ENCODE measurements around the gene ERCC6. TPM values are rescaled to one million over a fixed set of nuclear protein-coding genes. Genes with fewer than 3 reads are reported as not detected.

ERCC6 gene
- total and polyA plus RNA-seq, 2 donors (not counting 1 experiment from before 2014, with no cell fraction given): 8.1 to 59.8 TPM

DNA sequence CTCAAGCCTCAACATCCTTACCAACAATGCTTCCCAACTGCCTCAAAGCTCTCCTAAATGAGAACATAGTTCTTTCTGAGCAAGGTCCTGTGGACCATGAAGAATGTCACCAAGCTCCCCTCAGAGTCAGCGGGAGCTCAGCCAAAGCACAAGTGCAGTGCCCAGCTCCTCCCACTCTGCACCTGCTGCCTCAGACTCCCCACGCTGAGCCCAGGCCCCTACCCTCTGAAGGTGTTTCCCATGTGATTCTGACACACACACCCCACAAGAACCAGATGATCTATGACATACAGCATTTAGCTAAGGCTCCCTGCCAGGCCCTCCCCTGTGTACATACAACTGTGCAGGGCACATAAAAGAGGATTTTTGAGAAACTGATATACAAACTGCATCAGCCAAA lies 19.2 kb downstream of the ERCC6 start:
- no peak for TF ChIP-seq EZH2 (IDR thresholded peaks at IDR 0.05; ENCODE audit: borderline replicate concordance, insufficient read depth, low read depth, low read length, poor library complexity, severe bottlenecking)
- TF ChIP-seq, protein P1, sequence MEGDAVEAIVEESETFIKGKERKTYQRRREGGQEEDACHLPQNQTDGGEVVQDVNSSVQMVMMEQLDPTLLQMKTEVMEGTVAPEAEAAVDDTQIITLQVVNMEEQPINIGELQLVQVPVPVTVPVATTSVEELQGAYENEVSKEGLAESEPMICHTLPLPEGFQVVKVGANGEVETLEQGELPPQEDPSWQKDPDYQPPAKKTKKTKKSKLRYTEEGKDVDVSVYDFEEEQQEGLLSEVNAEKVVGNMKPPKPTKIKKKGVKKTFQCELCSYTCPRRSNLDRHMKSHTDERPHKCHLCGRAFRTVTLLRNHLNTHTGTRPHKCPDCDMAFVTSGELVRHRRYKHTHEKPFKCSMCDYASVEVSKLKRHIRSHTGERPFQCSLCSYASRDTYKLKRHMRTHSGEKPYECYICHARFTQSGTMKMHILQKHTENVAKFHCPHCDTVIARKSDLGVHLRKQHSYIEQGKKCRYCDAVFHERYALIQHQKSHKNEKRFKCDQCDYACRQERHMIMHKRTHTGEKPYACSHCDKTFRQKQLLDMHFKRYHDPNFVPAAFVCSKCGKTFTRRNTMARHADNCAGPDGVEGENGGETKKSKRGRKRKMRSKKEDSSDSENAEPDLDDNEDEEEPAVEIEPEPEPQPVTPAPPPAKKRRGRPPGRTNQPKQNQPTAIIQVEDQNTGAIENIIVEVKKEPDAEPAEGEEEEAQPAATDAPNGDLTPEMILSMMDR (IDR thresholded peaks at IDR 0.05): no peak
- Mint-ChIP-seq H3K9me3 (ENCODE audit: insufficient read depth) (no peaks in the 10 kb centered on the region), H3K4me3 (no peak overlapping the region), H3K27ac (peak overlapping the region; percentile 32), H3K27me3 (no peaks in the 10 kb centered on the region), H3K4me1 (peaks cover 8% of the 10 kb centered on the region)
- Histone ChIP-seq H3K4me1 (ENCODE audit: control insufficient read depth in 2 of 2, insufficient read depth in 2 of 2, low read length in 2 of 2) (no peaks in the 10 kb centered on the region), H3K4me2 (replicated peaks; ENCODE audit: low read depth, low read length, poor library complexity, severe bottlenecking) (no peak overlapping the region), H3K27me3 (replicated peaks in 1 of 4; ENCODE audit: control extremely low read depth in 1 of 4, control insufficient read depth in 3 of 4, insufficient read depth in 4 of 4, low read length in 3 of 4) (no peaks in the 10 kb centered on the region), H3K36me3 (replicated peaks in 1 of 2; ENCODE audit: control extremely low read depth in 1 of 2, control insufficient read depth in 1 of 2, extremely low read depth in 1 of 2, insufficient read depth in 2 of 2, low read length in 1 of 2) (peaks cover 0 to 39% of the 10 kb centered on the region in 2 experiments), H2AFZ (ENCODE audit: insufficient read depth, low read depth, low read length, poor library complexity, severe bottlenecking) (no peak overlapping the region), H3K4me3 (ENCODE audit: control extremely low read depth in 1 of 5, extremely low read depth in 1 of 5, insufficient read depth in 1 of 5, low read depth in 2 of 5, low read length in 4 of 5) (no peak overlapping the region), H3K9ac (ENCODE audit: low read length) (no peak overlapping the region), H3K9me3 (ENCODE audit: control extremely low read depth in 1 of 3, control insufficient read depth in 2 of 3, insufficient read depth in 1 of 3, low read length in 2 of 3) (no peaks in the 10 kb centered on the region), H3K79me2 (ENCODE audit: control insufficient read depth, insufficient read depth, low read length) (peaks cover 4% of the 10 kb centered on the region), H4K20me1 (ENCODE audit: control insufficient read depth, insufficient read depth, low read length, poor library complexity, severe bottlenecking) (peaks cover 18% of the 10 kb centered on the region), H3K27ac (ENCODE audit: low read length in 2 of 2) (no peak overlapping the region)
- intact Hi-C loops (cut with micrococcal nuclease): loop anchor here (1.0 to 2.0 kb wide), 3 partner anchors 112 to 861 kb away; no protein-coding TSS in a partner anchor
- CTCF ChIA-PET: interaction anchor here (1.1 to 3.5 kb wide), 11 partner anchors 9 to 862 kb away, joined by 3 to 19 read pairs (median 7); no protein-coding TSS in a partner anchor
- no peak for DNase-seq
- 68% methylated on average over 2 of the region's 2 CpGs for WGBS (ENCODE audit: insufficient coverage)
- POLR2A ChIA-PET: no interaction called here
- no peak for ATAC-seq (ENCODE audit: low read depth)

DNA sequence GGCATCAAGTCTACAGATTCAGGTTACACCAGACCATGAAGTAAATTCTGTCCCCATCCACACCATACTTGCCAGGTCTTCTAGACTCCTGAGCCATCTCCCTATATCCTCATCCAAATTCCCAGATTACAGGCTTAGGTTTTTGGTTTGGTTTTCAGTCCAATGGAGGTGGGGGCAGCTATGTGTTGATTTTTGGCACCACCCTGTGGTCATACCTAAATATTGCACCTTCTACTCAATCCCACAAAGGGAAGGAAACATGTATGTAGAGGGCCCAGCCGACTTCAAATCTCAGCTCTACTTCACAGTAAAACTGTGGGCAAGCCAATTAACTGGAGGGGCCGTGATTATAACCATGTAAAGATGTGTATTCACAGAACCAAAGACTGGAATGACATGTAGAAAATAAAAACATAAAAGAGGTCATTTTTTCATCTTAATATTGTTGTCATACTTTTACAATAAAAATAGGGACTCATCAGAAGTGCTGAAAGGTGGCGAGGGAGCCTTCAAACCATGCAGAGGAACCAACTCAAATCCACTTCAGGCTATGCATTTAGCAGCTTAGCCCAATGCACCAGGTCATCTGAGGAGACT lies 19.8 kb downstream of the ERCC6 start:
- intact Hi-C loops (cut with micrococcal nuclease): loop anchor here (1.0 to 2.0 kb wide), 3 partner anchors 112 to 860 kb away; no protein-coding TSS in a partner anchor
- CTCF ChIA-PET: interaction anchor here (0.6 to 3.5 kb wide), 15 partner anchors 8 to 861 kb away, joined by 3 to 19 read pairs (median 7); partner anchors contain the start of gene ERCC6
- Histone ChIP-seq H3K4me1 (ENCODE audit: control insufficient read depth in 2 of 2, insufficient read depth in 2 of 2, low read length in 2 of 2) (no peaks in the 10 kb centered on the region), H3K27ac (ENCODE audit: low read length in 2 of 2) (no peak overlapping the region), H3K9me3 (ENCODE audit: control extremely low read depth in 1 of 3, control insufficient read depth in 2 of 3, insufficient read depth in 1 of 3, low read length in 2 of 3) (no peaks in the 10 kb centered on the region), H3K27me3 (replicated peaks in 1 of 4; ENCODE audit: control extremely low read depth in 1 of 4, control insufficient read depth in 3 of 4, insufficient read depth in 4 of 4, low read length in 3 of 4) (no peaks in the 10 kb centered on the region), H3K4me2 (replicated peaks; ENCODE audit: low read depth, low read length, poor library complexity, severe bottlenecking) (no peak overlapping the region), H3K4me3 (ENCODE audit: control extremely low read depth in 1 of 5, extremely low read depth in 1 of 5, insufficient read depth in 1 of 5, low read depth in 2 of 5, low read length in 4 of 5) (no peak overlapping the region), H4K20me1 (ENCODE audit: control insufficient read depth, insufficient read depth, low read length, poor library complexity, severe bottlenecking) (peaks cover 18% of the 10 kb centered on the region), H3K9ac (ENCODE audit: low read length) (no peak overlapping the region), H2AFZ (ENCODE audit: insufficient read depth, low read depth, low read length, poor library complexity, severe bottlenecking) (no peak overlapping the region), H3K36me3 (replicated peaks in 1 of 2; ENCODE audit: control extremely low read depth in 1 of 2, control insufficient read depth in 1 of 2, extremely low read depth in 1 of 2, insufficient read depth in 2 of 2, low read length in 1 of 2) (peaks cover 0 to 33% of the 10 kb centered on the region in 2 experiments), H3K79me2 (ENCODE audit: control insufficient read depth, insufficient read depth, low read length) (peaks cover 4% of the 10 kb centered on the region)
- Mint-ChIP-seq H3K4me3 (no peak overlapping the region), H3K9me3 (ENCODE audit: insufficient read depth) (no peaks in the 10 kb centered on the region), H3K27ac (no peak overlapping the region), H3K27me3 (no peaks in the 10 kb centered on the region), H3K4me1 (peaks cover 8% of the 10 kb centered on the region)
- ATAC-seq (ENCODE audit: low read depth) (peak; percentile 81), DNase-seq (peak; percentile 56)
- POLR2A ChIA-PET: no interaction called here
- 100% methylated on average over 1 of the region's 3 CpGs for WGBS (ENCODE audit: insufficient coverage)
- TF ChIP-seq EZH2 (IDR thresholded peaks at IDR 0.05; ENCODE audit: borderline replicate concordance, insufficient read depth, low read depth, low read length, poor library complexity, severe bottlenecking): no peak
- TF ChIP-seq, protein P1 (IDR thresholded peaks at IDR 0.05): peak; percentile 82
